GM12801 (cell line): ENCODE data around the gene CTXND2.

Experiments used
- TF ChIP-seq, protein P1 (sequence below): IDR thresholded peaks from one replicate; pipeline ENCODE4 v1.5.1; 2011; ENCODE audit warnings: control low read depth; ENCODE audit not compliant: insufficient read length; ENCODE audit errors: extremely low read depth

The CTXND2 gene

DNA sequence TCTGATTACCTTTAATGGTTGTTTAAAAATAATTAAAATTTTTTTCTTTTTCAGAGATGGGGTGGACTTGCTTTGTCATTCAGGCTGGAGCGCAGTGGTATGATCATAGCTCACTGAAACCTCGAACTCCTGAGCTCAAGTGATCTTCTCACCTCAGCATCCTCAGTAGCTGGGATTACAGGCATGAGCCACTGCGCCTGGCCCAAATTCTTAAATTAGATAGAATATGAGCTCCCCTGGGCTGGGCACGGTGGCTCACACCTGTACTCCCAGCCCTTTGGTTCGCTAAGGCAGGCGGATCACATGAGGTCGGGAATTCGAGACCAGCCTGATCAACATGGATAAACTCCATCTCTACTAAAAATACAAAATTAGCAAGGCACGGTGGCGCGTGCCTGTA lies 70.7 kb downstream of the CTXND2 start:
- TF ChIP-seq, protein P1, sequence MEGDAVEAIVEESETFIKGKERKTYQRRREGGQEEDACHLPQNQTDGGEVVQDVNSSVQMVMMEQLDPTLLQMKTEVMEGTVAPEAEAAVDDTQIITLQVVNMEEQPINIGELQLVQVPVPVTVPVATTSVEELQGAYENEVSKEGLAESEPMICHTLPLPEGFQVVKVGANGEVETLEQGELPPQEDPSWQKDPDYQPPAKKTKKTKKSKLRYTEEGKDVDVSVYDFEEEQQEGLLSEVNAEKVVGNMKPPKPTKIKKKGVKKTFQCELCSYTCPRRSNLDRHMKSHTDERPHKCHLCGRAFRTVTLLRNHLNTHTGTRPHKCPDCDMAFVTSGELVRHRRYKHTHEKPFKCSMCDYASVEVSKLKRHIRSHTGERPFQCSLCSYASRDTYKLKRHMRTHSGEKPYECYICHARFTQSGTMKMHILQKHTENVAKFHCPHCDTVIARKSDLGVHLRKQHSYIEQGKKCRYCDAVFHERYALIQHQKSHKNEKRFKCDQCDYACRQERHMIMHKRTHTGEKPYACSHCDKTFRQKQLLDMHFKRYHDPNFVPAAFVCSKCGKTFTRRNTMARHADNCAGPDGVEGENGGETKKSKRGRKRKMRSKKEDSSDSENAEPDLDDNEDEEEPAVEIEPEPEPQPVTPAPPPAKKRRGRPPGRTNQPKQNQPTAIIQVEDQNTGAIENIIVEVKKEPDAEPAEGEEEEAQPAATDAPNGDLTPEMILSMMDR = no peak

DNA sequence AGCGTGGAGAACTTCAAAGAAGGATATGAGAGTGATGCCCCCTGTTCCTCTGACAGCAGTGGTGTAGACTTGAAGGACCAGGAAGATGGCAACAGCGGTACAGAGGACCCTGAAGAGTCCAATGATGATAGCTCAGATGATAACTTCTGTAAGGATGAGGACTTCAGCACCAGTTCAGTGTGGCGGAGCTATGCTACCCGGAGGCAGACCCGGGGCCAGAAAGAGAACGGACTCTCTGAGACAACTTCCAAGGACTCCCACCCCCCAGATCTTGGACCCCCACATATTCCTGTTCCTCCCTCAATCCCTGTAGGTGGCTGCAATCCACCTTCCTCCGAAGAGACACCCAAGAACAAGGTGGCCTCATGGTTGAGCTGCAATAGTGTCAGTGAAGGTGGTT lies 73.7 kb downstream of the CTXND2 start:
- TF ChIP-seq, protein P1 = no peak

DNA sequence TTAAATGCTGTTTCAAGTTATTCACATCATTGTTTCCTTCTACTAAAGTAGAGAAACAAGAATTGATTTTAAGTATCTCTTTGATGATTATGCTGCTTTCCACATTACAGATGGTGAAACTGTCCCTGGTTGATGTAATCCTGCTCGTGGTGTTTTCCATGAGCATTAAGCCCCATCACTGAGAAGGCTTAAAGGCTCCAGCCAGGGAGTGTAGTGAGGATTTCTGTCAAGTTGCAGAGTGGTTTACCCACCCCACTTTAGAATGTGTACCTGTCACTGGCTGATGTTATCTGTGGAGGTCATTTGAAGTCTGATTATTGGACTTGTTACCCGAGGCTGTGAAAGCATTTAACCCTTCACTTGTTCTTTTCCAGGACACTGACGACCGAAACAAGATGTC lies 74.8 kb downstream of the CTXND2 start:
- TF ChIP-seq, protein P1 = no peak
